HepG2 (cell line): ENCODE measurements around the gene WDR35. TPM values are rescaled to one million over a fixed set of nuclear protein-coding genes. Genes with fewer than 3 reads are reported as not detected.

Source experiments
- ATAC-seq: fragments of 200-7000 bp; cut with Tn5 transposase; 3 replicates; pipeline ENCODE4 v1.9.1; 2020; ENCODE audit warnings: mild to moderate bottlenecking, moderate library complexity
- BruUV-seq: library from RNA; stranded (reverse); fragments of 400-500 nt; replicated peaks from 2 replicates; lab custom pipeline; 2021; lab: Mats Ljungman, UMichigan
- CTCF ChIA-PET: fragments of 300-600 bp; formaldehyde crosslinking; extraction: SDS; loops from one replicate; lab custom pipeline; 2021; ENCODE audit warnings: low total read pairs, inconsistent platforms, low intra/inter-chr PET ratio; lab: Yijun Ruan, JAX
- POLR2A ChIA-PET: fragments of 350-600 bp; sonication (Branson Sonifier 250); formaldehyde crosslinking; loops from one replicate; lab custom pipeline; 2020; ENCODE audit warnings: antibody characterized with exemption, inconsistent platforms; lab: Yijun Ruan, JAX
- DNase-seq: peaks from one replicate; pipeline ENCODE4 v3.0.0-alpha.2; 2015; ENCODE audit warnings: low spot score
- FAIRE-seq: peaks from 3 replicates; lab custom pipeline; 2011; peaks lifted over from hg19 to GRCh38; lab: Jason Lieb, UNC
- H2AFZ ChIP-seq: one replicate; pipeline ENCODE4 v1.6.1; 2011; ENCODE audit warnings: low read length, inconsistent platforms
- H3K27ac ChIP-seq: fragments of 300-600 bp; 3 replicates; pipeline ENCODE4 v1.8.0; 2011; ENCODE audit warnings: mixed run types, mild to moderate bottlenecking, mixed read lengths, low read length, inconsistent platforms; ENCODE audit not compliant: insufficient read depth; ENCODE audit errors: extremely low read length
- H3K27me3 ChIP-seq, 2 experiments: fragments of 200-600 bp in 1 of 2; 2 replicates in 1 of 2; 3 replicates in 1 of 2; pipeline versions ENCODE4 v1.6.0 to v1.8.0; 2011; ENCODE audit warnings: low read length in 2 of 2, mild to moderate bottlenecking in 2 of 2, moderate library complexity in 2 of 2, inconsistent platforms in 1 of 2; ENCODE audit not compliant: insufficient read depth in 2 of 2, control insufficient read depth in 1 of 2
- H3K36me3 ChIP-seq, 2 experiments: fragments of 200-600 bp in 1 of 2; replicated peaks in 1 of 2; 2 replicates in 1 of 2; 3 replicates in 1 of 2; pipeline versions ENCODE4 v1.5.1 to v1.8.0; 2011; ENCODE audit warnings: low read length in 2 of 2, inconsistent platforms in 1 of 2; ENCODE audit not compliant: insufficient read depth in 2 of 2, control insufficient read depth in 1 of 2
- H3K4me1 ChIP-seq: 2 replicates; pipeline ENCODE4 v1.5.1; 2012; ENCODE audit warnings: low read length, inconsistent platforms; ENCODE audit not compliant: insufficient read depth
- H3K4me2 ChIP-seq: 2 replicates; pipeline ENCODE4 v1.6.0; 2011; ENCODE audit warnings: low read depth, low read length, inconsistent platforms
- H3K4me3 ChIP-seq, 3 experiments: fragments of 200-600 bp in 1 of 3; sonication (generic), shearing (Covaris generic) in 1 of 3; replicated peaks in 1 of 3; 2 replicates each; pipeline ENCODE4 v1.5.1; 2011 to 2016; ENCODE audit warnings: low read length in 3 of 3, inconsistent platforms in 2 of 3, low read depth in 2 of 3, mild to moderate bottlenecking in 2 of 3, control low read depth in 1 of 3, mixed read lengths in 1 of 3; ENCODE audit not compliant: insufficient read depth in 1 of 3
- H3K79me2 ChIP-seq: one replicate; pipeline ENCODE4 v1.6.1; 2011; ENCODE audit warnings: low read length, inconsistent platforms; ENCODE audit not compliant: insufficient read depth
- H3K9ac ChIP-seq: 2 replicates; pipeline ENCODE4 v1.6.0; 2011; ENCODE audit warnings: mild to moderate bottlenecking, low read depth, low read length, inconsistent platforms; ENCODE audit not compliant: insufficient read depth
- H3K9me3 ChIP-seq: 2 replicates; pipeline ENCODE4 v1.5.1; 2012; ENCODE audit warnings: mild to moderate bottlenecking, low read length
- H4K20me1 ChIP-seq: 2 replicates; pipeline ENCODE4 v1.6.0; 2011; ENCODE audit warnings: inconsistent platforms, mild to moderate bottlenecking, low read length, moderate library complexity; ENCODE audit not compliant: insufficient read depth
- AGO1 ChIP-seq: fragments of 200-400 bp; formaldehyde crosslinking; IDR thresholded peaks from 2 replicates; pipeline ENCODE4 v1.6.1; 2017; ENCODE audit warnings: mild to moderate bottlenecking, low read depth, low read length, moderate library complexity; ENCODE audit not compliant: poor library complexity, severe bottlenecking
- ELF3 ChIP-seq: IDR thresholded peaks from 2 replicates; pipeline ENCODE4 v1.6.1; 2016; ENCODE audit warnings: missing genetic modification reagents, missing compliant biosample characterization
- FOXP4 ChIP-seq: sonication (generic); formaldehyde crosslinking; IDR thresholded peaks from 2 replicates; pipeline ENCODE4 v1.4.0; 2020; ENCODE audit warnings: missing genetic modification reagents
- GFI1 ChIP-seq: sonication (generic); formaldehyde crosslinking; IDR thresholded peaks from 2 replicates; pipeline ENCODE4 v1.5.0; 2020; ENCODE audit warnings: missing genetic modification reagents, mild to moderate bottlenecking, borderline replicate concordance
- KAT2B ChIP-seq: fragments of 150-350 bp; IDR thresholded peaks from 2 replicates; pipeline ENCODE4 v1.6.1; 2014; ENCODE audit warnings: low read depth, low read length, borderline replicate concordance
- TEAD3 ChIP-seq: optimal IDR thresholded peaks from 2 replicates; pipeline ENCODE3; 2016; ENCODE audit warnings: borderline replicate concordance
- ZNF30 ChIP-seq: sonication (generic); formaldehyde crosslinking; IDR thresholded peaks from 2 replicates; pipeline ENCODE4 v1.5.0; 2020; ENCODE audit warnings: mild to moderate bottlenecking, missing genetic modification reagents
- ZSCAN31 ChIP-seq: sonication (generic); formaldehyde crosslinking; IDR thresholded peaks from 2 replicates; pipeline ENCODE4 v1.5.0; 2020; ENCODE audit warnings: low read depth, mild to moderate bottlenecking, missing genetic modification reagents
- ZSCAN5A ChIP-seq: sonication (generic); formaldehyde crosslinking; IDR thresholded peaks from 2 replicates; pipeline ENCODE4 v1.8.0; 2022; ENCODE audit warnings: mild to moderate bottlenecking, missing genetic modification reagents, borderline replicate concordance
- WGBS: methylation state at CpG from one replicate; pipeline ENCODE4 v1.1.6; 2017; ENCODE audit warnings: low lambda C conversion rate; 5-methylcytosine and 5-hydroxymethylcytosine counted together
- in situ Hi-C: cut with HindIII; loops from 2 replicates; pipeline ENCODE4 v1.10.0; 2017; ENCODE audit warnings: low pct_unique_long_range_greater_than_20kb; ENCODE audit not compliant: extremely low pct_ligation_motif_present
- intact Hi-C: fragments of 100-400 bp; cut with micrococcal nuclease; formaldehyde crosslinking; loops from one replicate; pipeline ENCODE4 v1.10.0; 2022; ENCODE audit not compliant: unreplicated experiment
- polyA plus RNA-seq, 8 experiments: library from polyadenylated mRNA; depleted of rRNA in 3 of 8; stranded (reverse) in 7 of 8; unstranded in 1 of 8; fragments of >200 nt; fragmentation: Illumina TruSeq in 4 of 8; extraction: Trizol in 4 of 8; gene quantifications; 2 replicates each; pipeline versions ENCODE4 v1.2.1 to v1.2.3, GENCODE V29; 2011 to 2016; ENCODE audit warnings: low read depth in 4 of 8, missing spikeins in 1 of 8, mixed read lengths in 1 of 8; ENCODE audit not compliant: insufficient read depth in 1 of 8
- total RNA-seq, 5 experiments: library from RNA; depleted of rRNA; stranded (reverse); fragments of >200 nt; fragmentation: Illumina TruSeq; extraction: Trizol; gene quantifications; 2 replicates each; pipeline ENCODE4 v1.2.3, GENCODE V29; 2016; ENCODE audit warnings: low read depth in 1 of 5
- TF ChIP-seq, protein P1 (sequence below): sonication (generic); formaldehyde crosslinking; IDR thresholded peaks from 2 replicates; pipeline ENCODE4 v1.5.0; 2020; ENCODE audit warnings: mild to moderate bottlenecking, missing genetic modification reagents, moderate library complexity
- TF ChIP-seq, protein P2 (sequence below): sonication (generic); formaldehyde crosslinking; IDR thresholded peaks from 2 replicates; pipeline ENCODE4 v1.4.0; 2020; ENCODE audit warnings: missing genetic modification reagents
- TF ChIP-seq, protein P3 (sequence below): sonication (generic); formaldehyde crosslinking; IDR thresholded peaks from 2 replicates; pipeline ENCODE4 v1.4.0; 2020; ENCODE audit warnings: low read depth, missing genetic modification reagents

Gene WDR35
- total and polyA plus RNA-seq, 2 of the 13 experiments (the other 11 are each of a cell fraction or from before 2014, with no cell fraction given), result 11.1 to 19.6 TPM

DNA sequence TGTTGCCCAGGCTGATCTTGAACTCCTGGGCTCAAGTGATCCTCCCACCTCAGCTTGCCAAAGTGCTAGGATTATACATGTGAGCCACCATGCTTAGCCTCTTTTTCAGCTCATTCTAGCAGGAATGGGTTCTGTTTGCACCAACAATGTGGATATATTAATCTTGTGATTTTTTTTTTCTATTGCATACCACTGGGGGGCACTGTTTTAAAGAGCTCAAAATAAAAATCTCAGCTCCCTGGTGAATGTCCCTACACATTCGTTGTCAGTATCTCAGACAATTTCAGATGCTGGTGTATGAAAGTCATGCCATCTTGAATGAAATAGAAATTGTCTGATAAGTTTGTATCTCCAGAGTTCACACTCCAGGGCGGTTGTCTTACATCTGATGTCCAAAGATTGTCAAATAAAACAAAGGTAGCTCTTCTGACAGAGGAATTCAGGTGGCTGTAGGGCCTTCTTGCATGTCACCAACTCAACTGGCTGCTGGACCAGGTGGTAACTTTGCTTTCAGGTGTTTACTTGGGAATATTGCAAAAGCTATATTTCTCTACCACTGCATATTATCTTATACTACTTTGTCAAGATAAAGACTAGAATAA is 25.7 kb upstream of the WDR35 start:
- in situ Hi-C loops, result no loop called here
- H3K27me3 ChIP-seq, result no peaks in the 10 kb centered on the region; a peak in 1 of 5 replicates
- H4K20me1 ChIP-seq, result no peaks in the 10 kb centered on the region
- FAIRE-seq (peak; percentile 39), ATAC-seq (no peak), DNase-seq (peak; percentile 75)
- 0% methylated on average over 2 of the region's 2 CpGs for WGBS
- intact Hi-C loops, result loop anchor here (1.0 to 2.0 kb wide), 4 partner anchors 25 to 83 kb away; partner anchors contain the start of genes LAPTM4A and WDR35
- peaks cover 57% of the 10 kb centered on the region for H3K4me1 ChIP-seq
- H3K9me3 ChIP-seq, result peaks cover 10% of the 10 kb centered on the region; the same call in 1 of the 2 replicates
- H3K4me3 ChIP-seq, result no peak overlapping the region
- POLR2A ChIA-PET, result interaction anchor here (0.9 to 8.9 kb wide), 8 partner anchors 10 to 210 kb away, joined by 3 to 109 read pairs (median 6); partner anchors contain the start of genes LAPTM4A, SDC1 and WDR35
- CTCF ChIA-PET, result interaction anchor here (1.1 to 3.7 kb wide), 4 partner anchors 11 to 82 kb away, joined by 3 to 46 read pairs (median 26); no protein-coding TSS in a partner anchor
- H3K9ac ChIP-seq, result no peak overlapping the region
- H3K79me2 ChIP-seq, result peaks cover 15% of the 10 kb centered on the region
- H3K36me3 ChIP-seq, result no peaks in the 10 kb centered on the region
- no peak overlapping the region for H3K4me2 ChIP-seq
- H3K27ac ChIP-seq, result no peak overlapping the region
- BruUV-seq, result no TSS peak
- H2AFZ ChIP-seq, result no peak overlapping the region
- TF ChIP-seq AGO1 (no peak), ZNF30 (no peak), TEAD3 (CRISPR knock-in tag) (peak; percentile 16), ZSCAN31 (CRISPR knock-in tag) (no peak), GFI1 (CRISPR knock-in tag) (peak; percentile 72), ELF3 (CRISPR knock-in tag) (0 out of 2 replicates have a peak, but pooled peaks have one; percentile 26), FOXP4 (CRISPR knock-in tag) (no peak), ZSCAN5A (no peak), KAT2B (no peak)
- TF ChIP-seq, protein P1, sequence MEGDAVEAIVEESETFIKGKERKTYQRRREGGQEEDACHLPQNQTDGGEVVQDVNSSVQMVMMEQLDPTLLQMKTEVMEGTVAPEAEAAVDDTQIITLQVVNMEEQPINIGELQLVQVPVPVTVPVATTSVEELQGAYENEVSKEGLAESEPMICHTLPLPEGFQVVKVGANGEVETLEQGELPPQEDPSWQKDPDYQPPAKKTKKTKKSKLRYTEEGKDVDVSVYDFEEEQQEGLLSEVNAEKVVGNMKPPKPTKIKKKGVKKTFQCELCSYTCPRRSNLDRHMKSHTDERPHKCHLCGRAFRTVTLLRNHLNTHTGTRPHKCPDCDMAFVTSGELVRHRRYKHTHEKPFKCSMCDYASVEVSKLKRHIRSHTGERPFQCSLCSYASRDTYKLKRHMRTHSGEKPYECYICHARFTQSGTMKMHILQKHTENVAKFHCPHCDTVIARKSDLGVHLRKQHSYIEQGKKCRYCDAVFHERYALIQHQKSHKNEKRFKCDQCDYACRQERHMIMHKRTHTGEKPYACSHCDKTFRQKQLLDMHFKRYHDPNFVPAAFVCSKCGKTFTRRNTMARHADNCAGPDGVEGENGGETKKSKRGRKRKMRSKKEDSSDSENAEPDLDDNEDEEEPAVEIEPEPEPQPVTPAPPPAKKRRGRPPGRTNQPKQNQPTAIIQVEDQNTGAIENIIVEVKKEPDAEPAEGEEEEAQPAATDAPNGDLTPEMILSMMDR (CRISPR knock-in tag), result peak; percentile 73
- TF ChIP-seq, protein P2, sequence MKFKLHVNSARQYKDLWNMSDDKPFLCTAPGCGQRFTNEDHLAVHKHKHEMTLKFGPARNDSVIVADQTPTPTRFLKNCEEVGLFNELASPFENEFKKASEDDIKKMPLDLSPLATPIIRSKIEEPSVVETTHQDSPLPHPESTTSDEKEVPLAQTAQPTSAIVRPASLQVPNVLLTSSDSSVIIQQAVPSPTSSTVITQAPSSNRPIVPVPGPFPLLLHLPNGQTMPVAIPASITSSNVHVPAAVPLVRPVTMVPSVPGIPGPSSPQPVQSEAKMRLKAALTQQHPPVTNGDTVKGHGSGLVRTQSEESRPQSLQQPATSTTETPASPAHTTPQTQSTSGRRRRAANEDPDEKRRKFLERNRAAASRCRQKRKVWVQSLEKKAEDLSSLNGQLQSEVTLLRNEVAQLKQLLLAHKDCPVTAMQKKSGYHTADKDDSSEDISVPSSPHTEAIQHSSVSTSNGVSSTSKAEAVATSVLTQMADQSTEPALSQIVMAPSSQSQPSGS (CRISPR knock-in tag), result 0 out of 2 replicates have a peak, but pooled peaks have one; percentile 20
- TF ChIP-seq, protein P3, sequence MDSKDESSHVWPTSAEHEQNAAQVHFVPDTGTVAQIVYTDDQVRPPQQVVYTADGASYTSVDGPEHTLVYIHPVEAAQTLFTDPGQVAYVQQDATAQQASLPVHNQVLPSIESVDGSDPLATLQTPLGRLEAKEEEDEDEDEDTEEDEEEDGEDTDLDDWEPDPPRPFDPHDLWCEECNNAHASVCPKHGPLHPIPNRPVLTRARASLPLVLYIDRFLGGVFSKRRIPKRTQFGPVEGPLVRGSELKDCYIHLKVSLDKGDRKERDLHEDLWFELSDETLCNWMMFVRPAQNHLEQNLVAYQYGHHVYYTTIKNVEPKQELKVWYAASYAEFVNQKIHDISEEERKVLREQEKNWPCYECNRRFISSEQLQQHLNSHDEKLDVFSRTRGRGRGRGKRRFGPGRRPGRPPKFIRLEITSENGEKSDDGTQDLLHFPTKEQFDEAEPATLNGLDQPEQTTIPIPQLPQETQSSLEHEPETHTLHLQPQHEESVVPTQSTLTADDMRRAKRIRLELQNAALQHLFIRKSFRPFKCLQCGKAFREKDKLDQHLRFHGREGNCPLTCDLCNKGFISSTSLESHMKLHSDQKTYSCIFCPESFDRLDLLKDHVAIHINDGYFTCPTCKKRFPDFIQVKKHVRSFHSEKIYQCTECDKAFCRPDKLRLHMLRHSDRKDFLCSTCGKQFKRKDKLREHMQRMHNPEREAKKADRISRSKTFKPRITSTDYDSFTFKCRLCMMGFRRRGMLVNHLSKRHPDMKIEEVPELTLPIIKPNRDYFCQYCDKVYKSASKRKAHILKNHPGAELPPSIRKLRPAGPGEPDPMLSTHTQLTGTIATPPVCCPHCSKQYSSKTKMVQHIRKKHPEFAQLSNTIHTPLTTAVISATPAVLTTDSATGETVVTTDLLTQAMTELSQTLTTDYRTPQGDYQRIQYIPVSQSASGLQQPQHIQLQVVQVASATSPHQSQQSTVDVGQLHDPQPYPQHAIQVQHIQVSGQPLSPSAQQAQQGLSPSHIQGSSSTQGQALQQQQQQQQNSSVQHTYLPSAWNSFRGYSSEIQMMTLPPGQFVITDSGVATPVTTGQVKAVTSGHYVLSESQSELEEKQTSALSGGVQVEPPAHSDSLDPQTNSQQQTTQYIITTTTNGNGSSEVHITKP (CRISPR knock-in tag), result 0 out of 2 replicates have a peak, but pooled peaks have one; percentile 20
